Liver (tissue), 9 donors: ENCODE data around the gene HSPA8. TPM values are rescaled to one million over a fixed set of nuclear protein-coding genes. Genes with fewer than 3 reads are reported as not detected.

Experiments
- DNase-seq: peaks from one replicate; pipeline ENCODE4 v3.0.0-alpha.2; 2017; ENCODE audit warnings: low spot score
- H3K27ac ChIP-seq, 2 donors: one replicate each; pipeline ENCODE4 v1.7.0; 2013; ENCODE audit warnings: inconsistent platforms in 2 of 2, low read length in 2 of 2, control low read depth in 1 of 2, low read depth in 1 of 2, mild to moderate bottlenecking in 1 of 2
- H3K27me3 ChIP-seq, 4 donors: one replicate each; pipeline versions ENCODE4 v1.6.1 to v1.7.0; 2013; ENCODE audit warnings: low read length in 3 of 4, inconsistent platforms in 1 of 4, mild to moderate bottlenecking in 1 of 4, moderate library complexity in 1 of 4; ENCODE audit not compliant: control insufficient read depth in 4 of 4, insufficient read depth in 4 of 4
- H3K36me3 ChIP-seq, 4 donors: one replicate each; pipeline versions ENCODE4 v1.6.1 to v1.7.0; 2013; ENCODE audit warnings: low read length in 3 of 4, mild to moderate bottlenecking in 3 of 4, low read depth in 1 of 4, moderate library complexity in 1 of 4; ENCODE audit not compliant: control insufficient read depth in 4 of 4, insufficient read depth in 3 of 4
- H3K4me1 ChIP-seq, 4 donors: one replicate each; pipeline versions ENCODE4 v1.6.1 to v1.7.0; 2013; ENCODE audit warnings: low read length in 3 of 4, mild to moderate bottlenecking in 3 of 4, moderate library complexity in 1 of 4; ENCODE audit not compliant: control insufficient read depth in 4 of 4, insufficient read depth in 4 of 4
- H3K4me3 ChIP-seq, 3 donors: one replicate each; pipeline versions ENCODE4 v1.6.1 to v1.7.0; 2013; ENCODE audit warnings: low read length in 3 of 3, control low read depth in 1 of 3, low read depth in 1 of 3, mild to moderate bottlenecking in 1 of 3
- H3K9ac ChIP-seq, 2 donors: one replicate each; pipeline ENCODE4 v1.7.0; 2013; ENCODE audit warnings: low read length in 2 of 2, mild to moderate bottlenecking in 2 of 2, moderate library complexity in 2 of 2, control low read depth in 1 of 2, low read depth in 1 of 2
- H3K9me3 ChIP-seq, 4 donors: one replicate each; pipeline versions ENCODE4 v1.6.1 to v1.7.0; 2013; ENCODE audit warnings: low read length in 3 of 4; ENCODE audit not compliant: control insufficient read depth in 4 of 4
- ATF3 ChIP-seq: IDR thresholded peaks from 2 replicates; pipeline ENCODE4 v1.6.1; 2016; ENCODE audit warnings: antibody characterized with exemption
- CTCF ChIP-seq: fragments of 150-350 bp; IDR thresholded peaks from 2 replicates; pipeline ENCODE4 v1.5.1; 2017; ENCODE audit warnings: improper control_type of control experiment, low read depth, low read length; ENCODE audit not compliant: missing input control
- EGR1 ChIP-seq, 2 donors: IDR thresholded peaks; 2 replicates each; pipeline ENCODE4 v1.6.1; 2016 to 2018; ENCODE audit warnings: antibody characterized with exemption in 2 of 2, low read depth in 2 of 2
- FOXA1 ChIP-seq: IDR thresholded peaks from 2 replicates; pipeline ENCODE4 v1.6.1; 2016; ENCODE audit warnings: antibody characterized with exemption
- FOXA2 ChIP-seq: IDR thresholded peaks from 2 replicates; pipeline ENCODE4 v1.6.1; 2016; ENCODE audit warnings: antibody characterized with exemption
- HNF4A ChIP-seq, 2 donors: conservative IDR thresholded peaks; 2 replicates each; pipeline ENCODE4 v1.6.1; 2016; ENCODE audit warnings: antibody characterized with exemption in 2 of 2, mild to moderate bottlenecking in 2 of 2
- HNF4G ChIP-seq: IDR thresholded peaks from 2 replicates; pipeline ENCODE4 v1.6.1; 2016; ENCODE audit warnings: antibody characterized with exemption
- JUND ChIP-seq, 2 donors: IDR thresholded peaks; 2 replicates each; pipeline ENCODE4 v1.6.1; 2016; ENCODE audit warnings: antibody characterized with exemption in 2 of 2
- MAX ChIP-seq: IDR thresholded peaks from 2 replicates; pipeline ENCODE4 v1.6.1; 2016; ENCODE audit warnings: antibody characterized with exemption
- NR2F2 ChIP-seq: IDR thresholded peaks from 2 replicates; pipeline ENCODE4 v1.6.1; 2016; ENCODE audit warnings: antibody characterized with exemption
- RAD21 ChIP-seq, 2 donors: IDR thresholded peaks; 2 replicates each; pipeline ENCODE4 v1.6.1; 2016; ENCODE audit warnings: antibody characterized with exemption in 2 of 2, mild to moderate bottlenecking in 2 of 2
- REST ChIP-seq: IDR thresholded peaks from 2 replicates; pipeline ENCODE4 v1.6.1; 2016; ENCODE audit warnings: antibody characterized with exemption, mild to moderate bottlenecking
- RXRA ChIP-seq, 2 donors: IDR thresholded peaks; 2 replicates each; pipeline ENCODE4 v1.6.1; 2017 to 2018; ENCODE audit warnings: antibody characterized with exemption in 2 of 2, mild to moderate bottlenecking in 1 of 2
- SP1 ChIP-seq: IDR thresholded peaks from 2 replicates; pipeline ENCODE4 v1.6.1; 2018; ENCODE audit warnings: antibody characterized with exemption, mild to moderate bottlenecking
- TAF1 ChIP-seq: conservative IDR thresholded peaks from 2 replicates; pipeline ENCODE4 v1.6.1; 2016; ENCODE audit warnings: antibody characterized with exemption, mild to moderate bottlenecking
- WGBS: extraction: QIAGEN DNeasy Blood & Tissue Kit; methylation state at CpG from one replicate; pipeline ENCODE4 v1.1.7; 2013; 5-methylcytosine and 5-hydroxymethylcytosine counted together
- polyA plus RNA-seq, 2 donors: library from polyadenylated mRNA; stranded (reverse) in 1 of 2; unstranded in 1 of 2; fragments of 200-250 nt in 1 of 2; fragments of >200 nt in 1 of 2; fragmentation: Nextera tagmentation in 1 of 2; extraction: Ambion mirVana in 1 of 2; gene quantifications; one replicate each; pipeline versions ENCODE4 v1.2.1 to v1.2.3, GENCODE V29; 2013 to 2015
- total RNA-seq, 2 donors: library from RNA; depleted of rRNA; stranded (reverse); fragments of >200 nt; gene quantifications; one replicate each; pipeline ENCODE4 v1.2.3, GENCODE V29; 2014
- donor health status: healthy.
- donor health status: healthy.
- donor health status: healthy.
- donor health status: healthy.
- donor health status: healthy.

Gene HSPA8
- total and polyA plus RNA-seq, 4 donors: 215 to 1,445 (median 972) TPM

GRCh38 chr11:123046473-123047259 is 15.3 kb downstream of the HSPA8 start:
- TF ChIP-seq EGR1 (IDR thresholded peaks at IDR 0.05; ENCODE audit: low read depth in 2 of 2) (no peak), RAD21 (IDR thresholded peaks at IDR 0.05) (no peak), ATF3 (no peak), TAF1 (no peak), NR2F2 (no peak), HNF4A (conservative IDR thresholded peaks at IDR 0.05) (no peak), HNF4G (no peak), SP1 (no peak), FOXA2 (no peak), REST (no peak), MAX (no peak), JUND (IDR thresholded peaks at IDR 0.05) (no peak), RXRA (IDR thresholded peaks at IDR 0.05) (no peak)
- DNase-seq: no peak
- Histone ChIP-seq H3K4me1 (no peaks in the 10 kb centered on the region), H3K9me3 (no peaks in the 10 kb centered on the region), H3K9ac (no peak overlapping the region), H3K27ac (no peak overlapping the region), H3K27me3 (no peaks in the 10 kb centered on the region), H3K36me3 (no peaks in the 10 kb centered on the region), H3K4me3 (no peak overlapping the region)
- 88% methylated on average over 5 of the region's 5 CpGs for WGBS

GRCh38 chr11:123045101-123045500 is 16.8 kb downstream of the HSPA8 start:
- WGBS: 97% methylated on average over 1 of the region's 1 CpG
- no peaks in the 10 kb centered on the region for H3K27me3 ChIP-seq
- DNase-seq: no peak
- H3K9ac ChIP-seq: no peak overlapping the region
- TF ChIP-seq HNF4G (no peak), SP1 (no peak), NR2F2 (no peak), RXRA (IDR thresholded peaks at IDR 0.05) (no peak), FOXA1 (no peak), JUND (IDR thresholded peaks at IDR 0.05) (no peak), REST (no peak), FOXA2 (no peak), EGR1 (IDR thresholded peaks at IDR 0.05; ENCODE audit: low read depth in 2 of 2) (no peak), HNF4A (conservative IDR thresholded peaks at IDR 0.05) (no peak), RAD21 (IDR thresholded peaks at IDR 0.05) (no peak), MAX (no peak), TAF1 (no peak), CTCF (no peak)
- no peak overlapping the region for H3K4me3 ChIP-seq
- no peaks in the 10 kb centered on the region for H3K36me3 ChIP-seq
- no peaks in the 10 kb centered on the region for H3K4me1 ChIP-seq
- H3K9me3 ChIP-seq: no peaks in the 10 kb centered on the region
- no peak overlapping the region for H3K27ac ChIP-seq
